Caco-2 (cell line): ENCODE measurements around the gene CACNA1C. TPM values are rescaled to one million over a fixed set of nuclear protein-coding genes. Genes with fewer than 3 reads are reported as not detected.

ENCODE experiments used
- BruUV-seq: library from RNA; stranded (reverse); fragments of 400-500 nt; replicated peaks from 2 replicates; lab custom pipeline; 2021; lab: Mats Ljungman, UMichigan
- CTCF ChIA-PET: fragments of 300-600 bp; sonication (Branson Sonifier 250); formaldehyde crosslinking; loops from one replicate; lab custom pipeline; 2022; ENCODE audit warnings: antibody characterized with exemption; lab: Charles Lee
- POLR2A ChIA-PET: fragments of 300-600 bp; sonication (Branson Sonifier 250); formaldehyde crosslinking; loops from one replicate; lab custom pipeline; 2022; ENCODE audit warnings: antibody characterized with exemption; lab: Charles Lee
- DNase-seq, 2 experiments: peaks; one replicate each; pipeline versions ENCODE4 v3.0.0 to v3.0.0-alpha.2; 2020 to 2022
- H3K27me3 ChIP-seq: replicated peaks from 2 replicates; pipeline ENCODE4 v1.6.0; 2011; ENCODE audit warnings: low read length; ENCODE audit not compliant: control insufficient read depth, insufficient read depth
- H3K36me3 ChIP-seq: 2 replicates; pipeline ENCODE4 v1.5.1; 2011; ENCODE audit warnings: low read length; ENCODE audit not compliant: control insufficient read depth, insufficient read depth
- H3K4me1 ChIP-seq: fragments of 250-450 bp; sonication (Bioruptor Pico); 2 replicates; pipeline ENCODE4 v1.5.1; 2020; ENCODE audit warnings: mild to moderate bottlenecking
- H3K4me3 ChIP-seq: 2 replicates; pipeline ENCODE4 v1.5.1; 2011; ENCODE audit warnings: low read depth, mild to moderate bottlenecking, control low read depth, low read length
- H3K9me3 ChIP-seq: fragments of 250-450 bp; sonication (Bioruptor Pico); 2 replicates; pipeline ENCODE4 v1.5.1; 2020; ENCODE audit warnings: mild to moderate bottlenecking, moderate library complexity
- H3K27ac Mint-ChIP-seq: one replicate; pipeline ENCODE4 v1.8.0; 2022; ENCODE audit warnings: mixed read lengths; ENCODE audit not compliant: unreplicated experiment
- H3K27me3 Mint-ChIP-seq: one replicate; pipeline ENCODE4 v1.8.0; 2022; ENCODE audit warnings: mixed read lengths; ENCODE audit not compliant: insufficient read depth, unreplicated experiment
- H3K36me3 Mint-ChIP-seq: one replicate; pipeline ENCODE4 v1.8.0; 2022; ENCODE audit warnings: mild to moderate bottlenecking, mixed read lengths; ENCODE audit not compliant: insufficient read depth, unreplicated experiment
- H3K4me1 Mint-ChIP-seq: one replicate; pipeline ENCODE4 v1.8.0; 2022; ENCODE audit warnings: low read depth, mixed read lengths; ENCODE audit not compliant: unreplicated experiment
- H3K4me3 Mint-ChIP-seq: one replicate; pipeline ENCODE4 v1.8.0; 2022; ENCODE audit warnings: mild to moderate bottlenecking, moderate library complexity, mixed read lengths; ENCODE audit not compliant: unreplicated experiment
- H3K9me3 Mint-ChIP-seq: one replicate; pipeline ENCODE4 v1.8.0; 2022; ENCODE audit warnings: mixed read lengths; ENCODE audit not compliant: unreplicated experiment
- CTCF ChIP-seq, 2 experiments: fragments of 200-600 bp in 1 of 2; IDR thresholded peaks; 1 replicate in 1 of 2; 2 replicates in 1 of 2; pipeline versions ENCODE4 v1.5.1 to v1.8.0; 2011 to 2022; ENCODE audit warnings: antibody characterized with exemption in 1 of 2, control low read depth in 1 of 2, inconsistent platforms in 1 of 2, low read depth in 1 of 2, low read length in 1 of 2, mild to moderate bottlenecking in 1 of 2, moderate library complexity in 1 of 2; ENCODE audit not compliant: insufficient read depth in 1 of 2, severe bottlenecking in 1 of 2, unreplicated experiment in 1 of 2
- intact Hi-C: fragments of 100-400 bp; cut with micrococcal nuclease; formaldehyde crosslinking; loops from one replicate; pipeline ENCODE4 v1.10.0; 2022; ENCODE audit not compliant: unreplicated experiment
- total RNA-seq: library from RNA; stranded (reverse); gene quantifications from 2 replicates; pipeline ENCODE4 v1.2.3, GENCODE V29; 2022

Gene CACNA1C
- total RNA-seq, 1 experiment from 2014 or later: not detected

- no peak overlapping the region for H3K27ac Mint-ChIP-seq
- H3K4me1 ChIP-seq: no peaks in the 10 kb centered on the region
- intact Hi-C loops: no loop called here
- no peaks in the 10 kb centered on the region for H3K36me3 Mint-ChIP-seq
- H3K36me3 ChIP-seq: no peaks in the 10 kb centered on the region
- CTCF ChIA-PET: no interaction called here
- H3K4me3 ChIP-seq: no peak overlapping the region
- H3K9me3 Mint-ChIP-seq: peaks cover 9% of the 10 kb centered on the region
- no TSS peak for BruUV-seq
- no peak for DNase-seq
- H3K9me3 ChIP-seq: peaks cover 7% of the 10 kb centered on the region
- no peak for TF ChIP-seq CTCF (IDR thresholded peaks at IDR 0.05; ENCODE audit: insufficient read depth in 1 of 2, low read depth in 1 of 2, low read length in 1 of 2, severe bottlenecking in 1 of 2, unreplicated experiment in 1 of 2)
- H3K4me3 Mint-ChIP-seq: no peak overlapping the region
- H3K27me3 ChIP-seq: no peaks in the 10 kb centered on the region
- no peaks in the 10 kb centered on the region for H3K4me1 Mint-ChIP-seq
- H3K27me3 Mint-ChIP-seq: peaks cover 21% of the 10 kb centered on the region
- POLR2A ChIA-PET: no interaction called here
These were observed 311.9 kb downstream of the CACNA1C start for GRCh38 chr12:2364631-2365051.

DNA sequence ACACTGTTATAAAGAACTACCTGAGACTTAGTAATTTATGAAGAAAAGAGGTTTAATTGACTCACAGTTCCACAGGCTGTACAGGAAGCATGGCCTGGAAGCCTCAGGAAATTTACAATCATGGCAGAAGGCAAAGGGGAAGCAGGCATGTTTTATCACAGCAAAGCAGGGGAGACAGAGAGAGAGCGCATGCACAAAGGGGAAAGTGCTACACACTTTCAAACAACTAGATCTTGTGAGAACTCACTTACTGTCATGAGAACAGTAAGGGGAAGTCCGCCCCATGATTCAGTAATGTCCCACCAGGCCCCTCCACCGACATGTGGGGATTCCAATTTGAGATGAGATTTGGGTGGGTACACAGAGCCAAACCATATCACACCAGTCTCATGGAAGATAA, 313.9 kb downstream of the CACNA1C start:
- Mint-ChIP-seq H3K27me3 (peaks cover 23% of the 10 kb centered on the region), H3K4me1 (no peaks in the 10 kb centered on the region), H3K36me3 (no peaks in the 10 kb centered on the region), H3K27ac (no peak overlapping the region), H3K4me3 (no peak overlapping the region), H3K9me3 (peaks cover 9% of the 10 kb centered on the region)
- DNase-seq: no peak
- no peaks in the 10 kb centered on the region for H3K4me1 ChIP-seq
- H3K36me3 ChIP-seq: no peaks in the 10 kb centered on the region
- peaks cover 7% of the 10 kb centered on the region for H3K9me3 ChIP-seq
- TF ChIP-seq CTCF (IDR thresholded peaks at IDR 0.05; ENCODE audit: insufficient read depth in 1 of 2, low read depth in 1 of 2, low read length in 1 of 2, severe bottlenecking in 1 of 2, unreplicated experiment in 1 of 2): no peak
- H3K27me3 ChIP-seq: no peaks in the 10 kb centered on the region
- intact Hi-C loops: no loop called here
- no peak overlapping the region for H3K4me3 ChIP-seq
- BruUV-seq: no TSS peak
- CTCF ChIA-PET: no interaction called here
- POLR2A ChIA-PET: no interaction called here

DNA sequence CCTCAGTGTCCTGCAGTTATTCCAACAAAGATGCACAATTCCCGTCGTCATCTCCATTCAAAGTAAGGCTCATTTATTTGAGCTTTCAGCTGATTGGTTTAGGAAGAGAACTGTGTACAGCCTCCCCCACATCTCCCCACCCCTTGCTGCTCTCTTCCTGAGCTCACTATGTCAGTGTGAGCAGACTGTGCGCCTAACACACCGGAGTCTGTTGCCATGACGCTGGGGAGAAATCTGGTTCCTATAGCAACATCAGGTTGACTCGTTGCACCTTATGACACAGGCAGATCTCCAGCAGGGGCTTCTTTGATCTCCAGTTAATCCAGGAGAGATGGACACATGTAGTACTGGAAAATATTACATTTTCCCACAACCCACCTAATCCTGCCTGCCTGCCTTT, 319.4 kb downstream of the CACNA1C start:
- Mint-ChIP-seq H3K4me3 (no peak overlapping the region), H3K27me3 (peaks cover 38% of the 10 kb centered on the region), H3K4me1 (no peaks in the 10 kb centered on the region), H3K36me3 (no peaks in the 10 kb centered on the region), H3K9me3 (no peaks in the 10 kb centered on the region), H3K27ac (no peak overlapping the region)
- peaks cover 1% of the 10 kb centered on the region; the same call in 1 of the 2 replicates for H3K27me3 ChIP-seq
- TF ChIP-seq CTCF (IDR thresholded peaks at IDR 0.05; ENCODE audit: insufficient read depth in 1 of 2, low read depth in 1 of 2, low read length in 1 of 2, severe bottlenecking in 1 of 2, unreplicated experiment in 1 of 2): no peak
- no peaks in the 10 kb centered on the region for H3K36me3 ChIP-seq
- ChIA-PET CTCF (no interaction called here), POLR2A (no interaction called here)
- no peak for DNase-seq
- intact Hi-C loops: no loop called here
- H3K4me3 ChIP-seq: no peak overlapping the region
- no TSS peak for BruUV-seq
- no peaks in the 10 kb centered on the region for H3K4me1 ChIP-seq
- no peaks in the 10 kb centered on the region; the same call in none of the 2 replicates for H3K9me3 ChIP-seq
